Measurements from ENCODE around the gene NUDT6.
A peak's percentile ranks its signal among the peaks of the same experiment; 100 is the strongest.

Gene NUDT6
- 0.74 to 1.6 reads per million in 2 experiments for total RNA-seq

- DNase-seq (ENCODE audit: low read depth), result no peak
These were observed at the start of gene NUDT6 for GRCh38 chr4:122921971-122922876. NUDT6 (minus strand) TSS chr4:122922597; CDS start chr4:122922572, 25 bp downstream.

- DNase-seq (ENCODE audit: low read depth), result no peak
These were observed 45.9 kb upstream of the NUDT6 start for GRCh38 chr4:122968227-122968812.

- no peak for DNase-seq (ENCODE audit: low read depth)
These were observed 44.8 kb upstream of the NUDT6 start for GRCh38 chr4:122967231-122967630.

GRCh38 chr4:122966201-122966600 is 43.8 kb upstream of the NUDT6 start:
- no peak for DNase-seq (ENCODE audit: low read depth)

- DNase-seq (ENCODE audit: low read depth), result no peak
These were observed 40.8 kb upstream of the NUDT6 start for GRCh38 chr4:122963216-122963615.

GRCh38 chr4:122960611-122961000 is 38.2 kb upstream of the NUDT6 start:
- DNase-seq (ENCODE audit: low read depth), result no peak

- no peak for DNase-seq (ENCODE audit: low read depth)
These were observed 37.7 kb upstream of the NUDT6 start for GRCh38 chr4:122959981-122960610.

- no peak for DNase-seq (ENCODE audit: low read depth)
These were observed 37.0 kb upstream of the NUDT6 start for GRCh38 chr4:122959441-122959840.

GRCh38 chr4:122958505-122958904 is 36.1 kb upstream of the NUDT6 start:
- DNase-seq (ENCODE audit: low read depth), result no peak

GRCh38 chr4:122953924-122954323 is 31.5 kb upstream of the NUDT6 start:
- DNase-seq (ENCODE audit: low read depth), result no peak

- DNase-seq (ENCODE audit: low read depth), result no peak
These were observed 29.6 kb upstream of the NUDT6 start for GRCh38 chr4:122952028-122952427.

- DNase-seq (ENCODE audit: low read depth), result no peak
These were observed 26.3 kb upstream of the NUDT6 start for GRCh38 chr4:122948671-122949070.

GRCh38 chr4:122946142-122946541 is 23.7 kb upstream of the NUDT6 start:
- no peak for DNase-seq (ENCODE audit: low read depth)

- DNase-seq (ENCODE audit: low read depth), result peak; percentile 29
These were observed 22.7 kb upstream of the NUDT6 start for GRCh38 chr4:122945136-122945535.

- no peak for DNase-seq (ENCODE audit: low read depth)
These were observed 10.4 kb upstream of the NUDT6 start for GRCh38 chr4:122932763-122933162.

- DNase-seq (ENCODE audit: low read depth), result no peak
These were observed 8.5 kb upstream of the NUDT6 start for GRCh38 chr4:122930862-122931261.

GRCh38 chr4:122928930-122929329 is 6.5 kb upstream of the NUDT6 start:
- no peak for DNase-seq (ENCODE audit: low read depth)

- peak; percentile 81 for DNase-seq (ENCODE audit: low read depth)
These were observed 597 bp upstream of the NUDT6 start for GRCh38 chr4:122922877-122923511.

GRCh38 chr4:122921300-122921699 is 1.1 kb downstream of the NUDT6 start:
- DNase-seq (ENCODE audit: low read depth), result no peak

GRCh38 chr4:122920473-122920872 is 1.9 kb downstream of the NUDT6 start:
- DNase-seq (ENCODE audit: low read depth), result no peak

- no peak for DNase-seq (ENCODE audit: low read depth)
These were observed 4.7 kb downstream of the NUDT6 start for GRCh38 chr4:122917731-122918130.

GRCh38 chr4:122914938-122915337 is 7.5 kb downstream of the NUDT6 start:
- no peak for DNase-seq (ENCODE audit: low read depth)
